GM20000 (cell line): ENCODE data around the gene PAPPA.

ENCODE experiments used
- DNase-seq: peaks from one replicate; pipeline ENCODE4 v3.0.0; 2012; ENCODE audit warnings: low spot score
- CTCF ChIP-seq: IDR thresholded peaks from 2 replicates; pipeline ENCODE4 v1.5.1; 2012; ENCODE audit warnings: mild to moderate bottlenecking, control low read depth; ENCODE audit errors: extremely low read depth, missing control alignments

The PAPPA gene

GRCh38 chr9:116250891-116251290, 97.3 kb downstream of the PAPPA start:
- no peak for DNase-seq
- no peak for TF ChIP-seq CTCF

GRCh38 chr9:116251366-116251765, 97.8 kb downstream of the PAPPA start:
- no peak for TF ChIP-seq CTCF
- no peak for DNase-seq

GRCh38 chr9:116260531-116260930, 106.9 kb downstream of the PAPPA start:
- no peak for TF ChIP-seq CTCF
- DNase-seq, result no peak

- DNase-seq, result no peak
- TF ChIP-seq CTCF, result no peak
Observed at GRCh38 chr9:116262448-116262847, 108.9 kb downstream of the PAPPA start.

GRCh38 chr9:116264361-116264760, 110.8 kb downstream of the PAPPA start:
- no peak for DNase-seq
- TF ChIP-seq CTCF, result no peak

GRCh38 chr9:116267021-116267420, 113.4 kb downstream of the PAPPA start:
- TF ChIP-seq CTCF, result no peak
- no peak for DNase-seq

GRCh38 chr9:116269250-116269649, 115.7 kb downstream of the PAPPA start:
- no peak for TF ChIP-seq CTCF
- no peak for DNase-seq

- no peak for TF ChIP-seq CTCF
- DNase-seq, result no peak
Observed at GRCh38 chr9:116270546-116270945, 117.0 kb downstream of the PAPPA start.
